Stomach (tissue), 9 donors: ENCODE results near the gene NDUFB4. TPM values are rescaled to one million over a fixed set of nuclear protein-coding genes. Genes with fewer than 3 reads are reported as not detected.

ENCODE experiments used
- DNase-seq, 2 donors: peaks; one replicate each; pipeline versions ENCODE4 v3.0.0 to v3.0.0-alpha.2; 2013 to 2019
- H3K27ac ChIP-seq, 5 donors: fragments of 200-600 bp in 4 of 5; sonication (generic) in 4 of 5; one replicate each; pipeline ENCODE4 v1.5.1; 2013 to 2019; ENCODE audit warnings: mild to moderate bottlenecking in 1 of 5, moderate library complexity in 1 of 5
- H3K27me3 ChIP-seq, 3 donors: fragments of 200-600 bp; sonication (generic); one replicate each; pipeline ENCODE4 v1.5.1; 2017 to 2019; ENCODE audit warnings: mixed run types in 1 of 3
- H3K36me3 ChIP-seq, 4 donors: fragments of 200-600 bp; sonication (generic); 1 replicate in 3 of 4; 2 replicates in 1 of 4; pipeline ENCODE4 v1.5.1; 2016 to 2019
- H3K4me1 ChIP-seq, 4 donors: fragments of 200-600 bp; sonication (generic); one replicate each; pipeline ENCODE4 v1.5.1; 2016 to 2019
- H3K4me3 ChIP-seq, 4 donors: fragments of 200-600 bp; sonication (generic) in 3 of 4; one replicate each; pipeline ENCODE4 v1.5.1; 2016 to 2019; ENCODE audit warnings: mild to moderate bottlenecking in 1 of 4
- H3K9me3 ChIP-seq, 4 donors: fragments of 200-600 bp; sonication (generic); one replicate each; pipeline ENCODE4 v1.5.1; 2016 to 2019
- CTCF ChIP-seq, 7 experiments: fragments of 450-650 bp in 4 of 7; fragments of 200-600 bp in 3 of 7; sonication (generic) in 3 of 7; IDR thresholded peaks; one replicate each; pipeline ENCODE4 v1.5.1; 2016 to 2019; ENCODE audit warnings: antibody characterized with exemption in 7 of 7, control low read depth in 2 of 7, mild to moderate bottlenecking in 1 of 7
- EP300 ChIP-seq: sonication (generic); formaldehyde crosslinking; IDR thresholded peaks from one replicate; pipeline ENCODE4 v1.6.1; 2017; ENCODE audit warnings: antibody characterized with exemption
- POLR2A ChIP-seq, 4 donors: fragments of 450-650 bp; IDR thresholded peaks; one replicate each; pipeline ENCODE4 v1.6.1; 2016; ENCODE audit warnings: antibody characterized with exemption in 4 of 4, control low read depth in 2 of 4, mild to moderate bottlenecking in 1 of 4, moderate library complexity in 1 of 4
- POLR2AphosphoS5 ChIP-seq, 3 donors: sonication (generic); formaldehyde crosslinking; IDR thresholded peaks; one replicate each; pipeline ENCODE4 v1.6.1; 2016; ENCODE audit warnings: antibody characterized with exemption in 3 of 3
- WGBS, 5 donors: extraction: QIAGEN DNeasy Blood & Tissue Kit in 3 of 5; methylation state at CpG; one replicate each; pipeline versions ENCODE4 v1.1.5 to v1.1.7; 2013 to 2018; 5-methylcytosine and 5-hydroxymethylcytosine counted together
- intact Hi-C: fragments of 100-400 bp; cut with DNase I; formaldehyde crosslinking; loops from one replicate; pipeline ENCODE4 v1.15.1; 2023; ENCODE audit warnings: low total_unique reads
- polyA plus RNA-seq, 3 donors: library from polyadenylated mRNA; stranded (reverse); fragments of 200-250 nt; gene quantifications; one replicate each; pipeline ENCODE4 v1.2.3, GENCODE V29; 2013
- total RNA-seq, 5 donors: library from RNA; depleted of rRNA; stranded (reverse); fragments of >200 nt; gene quantifications; one replicate each; pipeline versions ENCODE4 v1.1.0 to v1.2.3, GENCODE V29; 2014 to 2016
- donor health status: healthy with polysubstance abuse.
- donor health status: Bipolar disorder and iron deficiency.
- donor health status: healthy.

NDUFB4 gene
- total and polyA plus RNA-seq, 8 donors: 18.7 to 343 (median 113) TPM

- H3K4me1 ChIP-seq: peaks cover 0 to 21% (median 8%) of the 10 kb centered on the region in 4 donors
- H3K4me3 ChIP-seq: no peak overlapping the region
- no peaks in the 10 kb centered on the region for H3K27me3 ChIP-seq
- H3K9me3 ChIP-seq: no peaks in the 10 kb centered on the region
- intact Hi-C loops: no loop called here
- peaks cover 0 to 12% (median 4%) of the 10 kb centered on the region in 4 donors for H3K36me3 ChIP-seq
- WGBS, 5 donors: 61 to 78% (median 74%) methylated on average over 3 of the region's 3 CpGs
- TF ChIP-seq EP300 (no peak), CTCF (IDR thresholded peaks at IDR 0.05) (no peak), POLR2AphosphoS5 (IDR thresholded peaks at IDR 0.05) (no peak), POLR2A (IDR thresholded peaks at IDR 0.05) (no peak)
- DNase-seq: peak in 1 of 2 donors; percentile 16
- no peak overlapping the region for H3K27ac ChIP-seq
Observed at GRCh38 chr3:120649830-120650233, 53.7 kb downstream of the NDUFB4 start.

GRCh38 chr3:120650311-120650710 is 54.2 kb downstream of the NDUFB4 start:
- intact Hi-C loops: no loop called here
- Histone ChIP-seq H3K4me1 (peaks cover 0 to 16% (median 8%) of the 10 kb centered on the region in 4 donors), H3K27ac (no peak overlapping the region)

More at GRCh38 chr3:120650311-120650710, 54.2 kb downstream of the NDUFB4 start:
- H3K36me3 ChIP-seq: peaks cover 0 to 9% (median 4%) of the 10 kb centered on the region in 4 donors
- WGBS, 5 donors: 75 to 94% (median 89%) methylated on average over 2 of the region's 2 CpGs
- no peaks in the 10 kb centered on the region for H3K27me3 ChIP-seq
- H3K4me3 ChIP-seq: no peak overlapping the region
- H3K9me3 ChIP-seq: no peaks in the 10 kb centered on the region
- DNase-seq: no peak
- TF ChIP-seq CTCF (IDR thresholded peaks at IDR 0.05) (no peak), POLR2AphosphoS5 (IDR thresholded peaks at IDR 0.05) (no peak), EP300 (no peak), POLR2A (IDR thresholded peaks at IDR 0.05) (no peak)

Other genes with a start within 250 kb of the NDUFB4 start
- gene LRRC58, start 247.0 kb upstream of the NDUFB4 start, total RNA-seq: 10 to 100 TPM; 12.8 to 40.4 (median 17.4) TPM
- gene LRRC58, start 247.0 kb upstream of the NDUFB4 start, polyA plus RNA-seq: 1 to 10 TPM; 4.6 to 5.3 (median 5.3) TPM
- gene FSTL1, start 145.3 kb upstream of the NDUFB4 start, total RNA-seq: 100 to 1,000 TPM in 4 of 5 donors, 10 to 100 TPM in 1; 89.2 to 946 (median 117) TPM
- 10 to 100 TPM; 14.2 to 20.4 (median 15.8) TPM for gene FSTL1, start 145.3 kb upstream of the NDUFB4 start, polyA plus RNA-seq
- gene HGD, start 85.9 kb downstream of the NDUFB4 start, total RNA-seq: 10 to 100 TPM; 12.2 to 66.5 (median 43.7) TPM
- 10 to 100 TPM in 2 of 3 donors, 1 to 10 TPM in 1; 6.3 to 12.8 (median 10.8) TPM for gene HGD, start 85.9 kb downstream of the NDUFB4 start, polyA plus RNA-seq
- 10 to 100 TPM in 2 of 5 donors, 1 to 10 TPM in 3; 2.0 to 27.7 (median 9.3) TPM for gene RABL3, start 146.2 kb downstream of the NDUFB4 start, total RNA-seq
- 10 to 100 TPM in 1 of 3 donors, 1 to 10 TPM in 2; 5.0 to 15.9 (median 9.5) TPM for gene RABL3, start 146.2 kb downstream of the NDUFB4 start, polyA plus RNA-seq
- 10 to 100 TPM in 4 of 5 donors, 1 to 10 TPM in 1; 4.5 to 66.0 (median 12.3) TPM for gene GTF2E1, start 146.4 kb downstream of the NDUFB4 start, total RNA-seq
- 1 to 10 TPM; 4.0 to 8.3 (median 5.5) TPM for gene GTF2E1, start 146.4 kb downstream of the NDUFB4 start, polyA plus RNA-seq